Endothelial cell of umbilical vein (primary cell): ENCODE results near the gene AVL9. TPM values are rescaled to one million over a fixed set of nuclear protein-coding genes. Genes with fewer than 3 reads are reported as not detected.

Experiments used
- BruUV-seq: library from RNA; stranded (reverse); fragments of 400-500 nt; replicated peaks from 2 replicates; lab custom pipeline; 2021; lab: Mats Ljungman, UMichigan
- CTCF ChIA-PET: fragments of 300-600, 350-600 bp; sonication (Branson Sonifier 250); formaldehyde crosslinking; loops from one replicate; lab custom pipeline; 2021; ENCODE audit warnings: antibody characterized with exemption, inconsistent platforms; lab: Charles Lee
- POLR2A ChIA-PET: fragments of 300-600, 350-600 bp; sonication (Branson Sonifier 250); formaldehyde crosslinking; loops from one replicate; lab custom pipeline; 2021; ENCODE audit warnings: antibody characterized with exemption, inconsistent platforms; lab: Charles Lee
- DNase-seq: peaks from one replicate; pipeline ENCODE4 v3.0.0-alpha.2; 2011; ENCODE audit warnings: low read depth, low spot score
- FAIRE-seq: peaks from 2 replicates; lab custom pipeline; 2011; peaks lifted over from hg19 to GRCh38; lab: Jason Lieb, UNC
- H2AFZ ChIP-seq: 2 replicates; pipeline ENCODE4 v1.6.0; 2012; ENCODE audit warnings: low read depth, low read length, control low read depth, inconsistent platforms
- H3K27ac ChIP-seq: 2 replicates; pipeline ENCODE4 v1.5.1; 2011; ENCODE audit warnings: low read depth, mild to moderate bottlenecking, control low read depth, low read length, moderate library complexity; ENCODE audit not compliant: insufficient read depth
- H3K27me3 ChIP-seq, 2 experiments: 2 replicates each; pipeline versions ENCODE4 v1.6.0 to v1.6.1; 2011; ENCODE audit warnings: low read length in 2 of 2, mixed read lengths in 1 of 2; ENCODE audit not compliant: control insufficient read depth in 2 of 2, insufficient read depth in 2 of 2
- H3K36me3 ChIP-seq, 2 experiments: 2 replicates in 1 of 2; 3 replicates in 1 of 2; pipeline ENCODE4 v1.5.1; 2011; ENCODE audit warnings: low read length in 2 of 2, mild to moderate bottlenecking in 1 of 2, moderate library complexity in 1 of 2; ENCODE audit not compliant: control insufficient read depth in 2 of 2, insufficient read depth in 2 of 2; ENCODE audit errors: extremely low read depth in 1 of 2
- H3K4me1 ChIP-seq: 3 replicates; pipeline ENCODE4 v1.5.1; 2011; ENCODE audit warnings: mild to moderate bottlenecking, low read length; ENCODE audit not compliant: control insufficient read depth, insufficient read depth; ENCODE audit errors: extremely low read depth
- H3K4me2 ChIP-seq: 2 replicates; pipeline ENCODE4 v1.6.1; 2011; ENCODE audit warnings: low read length, control low read depth, mixed read lengths; ENCODE audit not compliant: insufficient read depth
- H3K4me3 ChIP-seq, 3 experiments: fragments of 200-600 bp in 1 of 3; sonication (generic), shearing (Covaris generic) in 1 of 3; replicated peaks in 1 of 3; 2 replicates each; pipeline ENCODE4 v1.5.1; 2011 to 2016; ENCODE audit warnings: control low read depth in 3 of 3, low read length in 3 of 3, mild to moderate bottlenecking in 2 of 3, inconsistent platforms in 1 of 3, low read depth in 1 of 3, moderate library complexity in 1 of 3; ENCODE audit not compliant: insufficient read depth in 1 of 3
- H3K79me2 ChIP-seq: 2 replicates; pipeline ENCODE4 v1.6.0; 2012; ENCODE audit warnings: low read length, inconsistent platforms; ENCODE audit not compliant: control insufficient read depth, insufficient read depth
- H3K9ac ChIP-seq: replicated peaks from 2 replicates; pipeline ENCODE3; 2011; ENCODE audit warnings: low read length, control low read depth; ENCODE audit not compliant: insufficient read depth; ENCODE audit errors: extremely low read depth
- H3K9me1 ChIP-seq: replicated peaks from 3 replicates; pipeline ENCODE4 v1.6.0; 2011; ENCODE audit warnings: mild to moderate bottlenecking, low read length; ENCODE audit not compliant: control insufficient read depth, insufficient read depth; ENCODE audit errors: extremely low read depth
- H3K9me3 ChIP-seq: replicated peaks from 2 replicates; pipeline ENCODE4 v1.5.1; 2012; ENCODE audit warnings: low read length, inconsistent platforms; ENCODE audit not compliant: control insufficient read depth, insufficient read depth
- H4K20me1 ChIP-seq: replicated peaks from 2 replicates; pipeline ENCODE3; 2011; ENCODE audit warnings: mild to moderate bottlenecking, low read length; ENCODE audit not compliant: control insufficient read depth, insufficient read depth; ENCODE audit errors: extremely low read depth
- CTCF ChIP-seq, 2 donors: IDR thresholded peaks; 1 replicate in 1 of 2; 2 replicates in 1 of 2; pipeline ENCODE4 v1.5.1; 2011; ENCODE audit warnings: low read length in 2 of 2, mild to moderate bottlenecking in 2 of 2, moderate library complexity in 2 of 2, control low read depth in 1 of 2, inconsistent platforms in 1 of 2, low read depth in 1 of 2; ENCODE audit not compliant: insufficient read depth in 1 of 2; ENCODE audit errors: extremely low read depth in 1 of 2
- EZH2 ChIP-seq: IDR thresholded peaks from 2 replicates; pipeline ENCODE4 v1.6.1; 2012; ENCODE audit warnings: borderline replicate concordance, low read depth, mild to moderate bottlenecking, moderate library complexity, low read length, inconsistent platforms; ENCODE audit not compliant: severe bottlenecking
- FOS ChIP-seq: IDR thresholded peaks from 2 replicates; pipeline ENCODE4 v1.6.1; 2011; ENCODE audit warnings: mild to moderate bottlenecking, low read length, moderate library complexity, borderline replicate concordance; ENCODE audit not compliant: insufficient read depth
- GATA2 ChIP-seq: IDR thresholded peaks from 2 replicates; pipeline ENCODE4 v1.7.0; 2011; ENCODE audit warnings: low read depth, mild to moderate bottlenecking, moderate library complexity, mixed read lengths, low read length; ENCODE audit not compliant: insufficient read length, insufficient read depth
- JUN ChIP-seq: IDR thresholded peaks from 2 replicates; pipeline ENCODE4 v1.6.1; 2011; ENCODE audit warnings: borderline replicate concordance, low read depth; ENCODE audit not compliant: insufficient read length, insufficient read depth
- MAX ChIP-seq: IDR thresholded peaks from 2 replicates; pipeline ENCODE4 v1.6.1; 2011; ENCODE audit not compliant: insufficient read depth, insufficient read length
- MYC ChIP-seq: IDR thresholded peaks from one replicate; pipeline ENCODE4 v1.6.1; 2011; ENCODE audit warnings: mild to moderate bottlenecking, low read depth, low read length
- POLR2A ChIP-seq: IDR thresholded peaks from 2 replicates; pipeline ENCODE4 v1.6.1; 2012; ENCODE audit warnings: low read depth, mild to moderate bottlenecking, control low read depth, low read length
- POLR2AphosphoS5 ChIP-seq: IDR thresholded peaks from 2 replicates; pipeline ENCODE4 v1.6.1; 2012; ENCODE audit warnings: low read depth, mild to moderate bottlenecking, control low read depth, low read length, moderate library complexity; ENCODE audit not compliant: insufficient read depth
- dilution Hi-C: fragments of 300-500 bp; cut with MboI; formaldehyde crosslinking; loops from one replicate; pipeline ENCODE4 v1.15.0; 2019; ENCODE audit warnings: low sequenced_read_pairs; ENCODE audit not compliant: extremely low pct_ligation_motif_present
- intact Hi-C: fragments of 100-400 bp; cut with micrococcal nuclease; formaldehyde crosslinking; loops from one replicate; pipeline ENCODE4 v1.10.0; 2022
- polyA plus RNA-seq, 4 experiments: library from polyadenylated mRNA; depleted of rRNA in 3 of 4; stranded (reverse) in 3 of 4; unstranded in 1 of 4; fragments of >200 nt; gene quantifications; 2 replicates each; pipeline versions ENCODE4 v1.2.1 to v1.2.3, GENCODE V29; 2011 to 2012; ENCODE audit warnings: missing spikeins in 1 of 4
- total RNA-seq: library from RNA; stranded (reverse); gene quantifications from 2 replicates; pipeline ENCODE4 v1.2.3, GENCODE V29; 2021

The AVL9 gene
- total and polyA plus RNA-seq, 2 donors (not counting 3 experiments of a cell fraction or from before 2014, with no cell fraction given): 12.7 to 42.5 TPM

- intact Hi-C loops: loop anchor here (10.0 kb wide), 1 partner anchor 1873 kb away; no protein-coding TSS in a partner anchor
- no TSS peak for BruUV-seq
- Histone ChIP-seq H3K9me1 (no peaks in the 10 kb centered on the region), H3K9ac (no peak overlapping the region), H3K9me3 (no peaks in the 10 kb centered on the region), H3K27me3 (no peaks in the 10 kb centered on the region), H3K27ac (no peak overlapping the region), H3K4me3 (no peak overlapping the region), H4K20me1 (no peaks in the 10 kb centered on the region), H3K4me2 (no peak overlapping the region), H3K36me3 (peaks cover 18 to 19% of the 10 kb centered on the region in 2 experiments), H3K4me1 (peaks cover 21% of the 10 kb centered on the region), H3K79me2 (no peaks in the 10 kb centered on the region), H2AFZ (no peak overlapping the region)
- no peak for TF ChIP-seq MAX
- CTCF ChIA-PET: no interaction called here
- DNase-seq (no peak), FAIRE-seq (no peak)
- dilution Hi-C loops: no loop called here
- POLR2A ChIA-PET: no interaction called here
Measured at GRCh38 chr7:32582036-32582435, 86.7 kb downstream of the AVL9 start.

GRCh38 chr7:32583791-32584190, 88.5 kb downstream of the AVL9 start:
- Histone ChIP-seq H3K9me3 (no peaks in the 10 kb centered on the region), H2AFZ (no peak overlapping the region), H3K4me1 (peaks cover 38% of the 10 kb centered on the region), H3K9ac (no peak overlapping the region), H3K36me3 (peaks cover 11 to 17% of the 10 kb centered on the region in 2 experiments), H4K20me1 (no peaks in the 10 kb centered on the region), H3K79me2 (no peaks in the 10 kb centered on the region), H3K9me1 (no peaks in the 10 kb centered on the region), H3K27ac (no peak overlapping the region), H3K27me3 (no peaks in the 10 kb centered on the region), H3K4me3 (no peak overlapping the region), H3K4me2 (no peak overlapping the region)
- dilution Hi-C loops (no loop called here), intact Hi-C loops (loop anchor here (10.0 kb wide), 1 partner anchor 1871 kb away; no protein-coding TSS in a partner anchor)
- no peak for TF ChIP-seq POLR2A
- TF ChIP-seq CTCF (IDR thresholded peaks at IDR 0.05; ENCODE audit: extremely low read depth in 1 of 2, insufficient read depth in 1 of 2, low read depth in 1 of 2, low read length in 2 of 2): no peak
- TF ChIP-seq JUN: no peak
- TF ChIP-seq GATA2: no peak
- no peak for TF ChIP-seq FOS
- no peak for TF ChIP-seq EZH2
- TF ChIP-seq MYC: no peak
- no peak for TF ChIP-seq POLR2AphosphoS5
- ChIA-PET CTCF (no interaction called here), POLR2A (no interaction called here)
- no TSS peak for BruUV-seq
- no peak for DNase-seq
- FAIRE-seq: no peak
